Thymus (tissue), 14 donors: ENCODE data around the gene RUVBL2. TPM values are rescaled to one million over a fixed set of nuclear protein-coding genes. Genes with fewer than 3 reads are reported as not detected.

ENCODE experiments used
- DNase-seq, 9 donors: peaks; one replicate each; pipeline ENCODE4 v3.0.0-alpha.2; 2013; ENCODE audit warnings: low spot score in 9 of 9, low read depth in 6 of 9, missing footprints in 1 of 9
- H3K27ac ChIP-seq, 2 donors: one replicate each; pipeline ENCODE4 v1.5.1; 2013; ENCODE audit warnings: control low read depth in 1 of 2, low read depth in 1 of 2, low read length in 1 of 2, mild to moderate bottlenecking in 1 of 2, moderate library complexity in 1 of 2
- H3K27me3 ChIP-seq, 2 donors: one replicate each; pipeline ENCODE4 v1.5.1; 2013; ENCODE audit warnings: low read length in 1 of 2; ENCODE audit not compliant: control insufficient read depth in 2 of 2, insufficient read depth in 1 of 2
- H3K36me3 ChIP-seq, 2 donors: one replicate each; pipeline ENCODE4 v1.5.1; 2013; ENCODE audit warnings: low read length in 1 of 2, mild to moderate bottlenecking in 1 of 2, moderate library complexity in 1 of 2; ENCODE audit not compliant: control insufficient read depth in 2 of 2, insufficient read depth in 2 of 2
- H3K4me1 ChIP-seq, 2 donors: one replicate each; pipeline ENCODE4 v1.5.1; 2013; ENCODE audit warnings: low read length in 2 of 2; ENCODE audit not compliant: control insufficient read depth in 2 of 2, insufficient read depth in 2 of 2
- H3K4me3 ChIP-seq, 2 donors: one replicate each; pipeline ENCODE4 v1.5.1; 2013; ENCODE audit warnings: low read length in 2 of 2, control low read depth in 1 of 2, mild to moderate bottlenecking in 1 of 2
- H3K9me3 ChIP-seq, 2 donors: one replicate each; pipeline ENCODE4 v1.5.1; 2013; ENCODE audit warnings: low read length in 1 of 2, mild to moderate bottlenecking in 1 of 2; ENCODE audit not compliant: control insufficient read depth in 2 of 2, insufficient read depth in 1 of 2
- WGBS: extraction: QIAGEN DNeasy Blood & Tissue Kit; methylation state at CpG from one replicate; pipeline ENCODE4 v1.1.7; 2013; 5-methylcytosine and 5-hydroxymethylcytosine counted together
- long read RNA-seq, 10 donors: transcript quantifications; one replicate each; lab custom pipeline, GENCODE V29; 2026
- polyA plus RNA-seq: library from polyadenylated mRNA; stranded (reverse); fragments of 200-250 nt; gene quantifications from one replicate; pipeline ENCODE4 v1.2.3, GENCODE V29; 2013
- total RNA-seq: library from RNA; stranded (reverse); fragments of 120-200 nt; gene quantifications from one replicate; pipeline ENCODE4 v1.2.4, GENCODE V29; 2013
- donor health status: healthy.

The RUVBL2 gene
- total RNA-seq (107 TPM), polyA plus RNA-seq (52.0 TPM)
- long read RNA-seq, donor 1, partial matches to known transcripts: 0 of 2 reads
- long read RNA-seq, donor 1, other reads (novel, unspliced or antisense): 0 of 2 reads
- long read RNA-seq, donor 2, transcript RUVBL2-206 (15 exons, 2,009 nt): major isoform, 49 of 73 reads
- long read RNA-seq, donor 2, partial matches to known transcripts: 10 of 73 reads
- long read RNA-seq, donor 2, other reads (novel, unspliced or antisense): 9 of 73 reads
- long read RNA-seq, donor 3, transcript RUVBL2-206 (15 exons, 2,009 nt): major isoform, 46 of 79 reads
- long read RNA-seq, donor 3, partial matches to known transcripts: 27 of 79 reads
- long read RNA-seq, donor 3, other reads (novel, unspliced or antisense): 0 of 79 reads
- long read RNA-seq, donor 4, transcript RUVBL2-206 (15 exons, 2,009 nt): major isoform, 11 of 16 reads
- long read RNA-seq, donor 4, partial matches to known transcripts: 5 of 16 reads
- long read RNA-seq, donor 4, other reads (novel, unspliced or antisense): 0 of 16 reads
- long read RNA-seq, donor 5, transcript RUVBL2-206 (15 exons, 2,009 nt): major isoform, 41 of 51 reads
- long read RNA-seq, donor 5, partial matches to known transcripts: 5 of 51 reads
- long read RNA-seq, donor 5, other reads (novel, unspliced or antisense): 0 of 51 reads
- long read RNA-seq, donor 6, transcript RUVBL2-206 (15 exons, 2,009 nt): major isoform, 30 of 36 reads
- long read RNA-seq, donor 6, partial matches to known transcripts: 5 of 36 reads
- long read RNA-seq, donor 6, other reads (novel, unspliced or antisense): 0 of 36 reads
- long read RNA-seq, donor 7, transcript RUVBL2-206 (15 exons, 2,009 nt): major isoform, 12 of 15 reads
- long read RNA-seq, donor 7, partial matches to known transcripts: 0 of 15 reads
- long read RNA-seq, donor 7, other reads (novel, unspliced or antisense): 0 of 15 reads
- long read RNA-seq, donor 8, transcript RUVBL2-206 (15 exons, 2,009 nt): major isoform, 15 of 15 reads
- long read RNA-seq, donor 8, partial matches to known transcripts: 0 of 15 reads
- long read RNA-seq, donor 8, other reads (novel, unspliced or antisense): 0 of 15 reads
- long read RNA-seq, donor 9, transcript RUVBL2-206 (15 exons, 2,009 nt): major isoform, 12 of 12 reads
- long read RNA-seq, donor 9, partial matches to known transcripts: 0 of 12 reads
- long read RNA-seq, donor 9, other reads (novel, unspliced or antisense): 0 of 12 reads
- long read RNA-seq, donor 10, transcript RUVBL2-206 (15 exons, 2,009 nt): major isoform, 18 of 19 reads
- long read RNA-seq, donor 10, partial matches to known transcripts: 0 of 19 reads
- long read RNA-seq, donor 10, other reads (novel, unspliced or antisense): 0 of 19 reads

DNA sequence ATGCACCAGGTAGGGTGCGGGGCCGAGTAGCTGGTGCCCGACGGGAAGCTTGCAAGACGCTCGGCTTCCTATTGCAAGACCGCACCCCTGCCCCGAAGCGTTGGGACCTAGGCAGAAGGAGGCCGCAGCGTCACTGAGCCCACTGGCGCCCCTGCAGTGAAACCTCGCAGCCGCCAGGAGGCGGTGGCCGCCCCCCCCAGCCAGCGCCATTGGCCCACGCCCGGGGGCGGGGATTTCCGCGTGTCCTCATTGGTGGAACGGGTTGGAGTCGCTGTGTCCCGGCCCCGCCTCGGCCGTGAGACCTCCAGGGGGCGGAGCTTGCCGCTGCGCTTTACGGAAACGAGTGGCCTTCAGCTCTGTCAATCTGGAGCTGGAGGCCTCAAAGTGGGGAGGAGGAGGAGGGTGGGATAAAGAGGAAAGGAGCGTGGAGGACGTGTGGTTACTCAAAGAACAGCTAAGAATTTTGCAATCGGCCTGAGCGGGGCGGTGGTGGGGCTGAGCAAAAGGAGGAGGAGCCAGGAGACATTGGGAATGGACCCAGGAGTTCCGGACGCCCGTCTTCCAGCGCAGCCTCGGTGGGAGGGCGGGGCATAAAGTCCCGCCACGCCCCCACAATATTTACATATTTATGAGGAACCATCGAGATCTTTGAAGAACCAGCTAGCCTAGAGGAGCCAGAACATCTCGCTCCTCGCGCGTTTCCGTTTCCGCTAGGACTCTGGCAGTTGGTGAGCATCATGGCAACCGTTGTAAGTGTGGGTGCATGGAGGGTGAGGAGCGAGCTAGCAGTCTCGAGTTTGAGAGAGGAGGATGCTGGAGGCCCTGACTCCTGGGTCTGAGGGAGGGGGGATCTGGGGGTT, at the start of gene RUVBL2, which contains the start of gene GYS1:
RUVBL2 (plus strand) TSS at position 713 of the 860 bp plus-strand sequence; CDS start at position 738, 25 bp downstream.
GYS1 (minus strand) TSS at position 135 of the 860 bp plus-strand sequence. CDS start 197 bp downstream, outside the sequence.
- Histone ChIP-seq H3K4me3 (peak within 1 kb of the TSS; percentile 61 to 89), H3K27me3 (no peaks in the 10 kb centered on the region), H3K9me3 (no peaks in the 10 kb centered on the region), H3K36me3 (peaks cover 8 to 14% of the 10 kb centered on the region in 2 donors), H3K27ac (peak within 1 kb of the TSS; percentile 93 to 98), H3K4me1 (peaks cover 20 to 28% of the 10 kb centered on the region in 2 donors)
- under 1% methylated on average over 56 of the region's 56 CpGs for WGBS
- peak; percentile 98 to 100 (median 100) for DNase-seq

DNA sequence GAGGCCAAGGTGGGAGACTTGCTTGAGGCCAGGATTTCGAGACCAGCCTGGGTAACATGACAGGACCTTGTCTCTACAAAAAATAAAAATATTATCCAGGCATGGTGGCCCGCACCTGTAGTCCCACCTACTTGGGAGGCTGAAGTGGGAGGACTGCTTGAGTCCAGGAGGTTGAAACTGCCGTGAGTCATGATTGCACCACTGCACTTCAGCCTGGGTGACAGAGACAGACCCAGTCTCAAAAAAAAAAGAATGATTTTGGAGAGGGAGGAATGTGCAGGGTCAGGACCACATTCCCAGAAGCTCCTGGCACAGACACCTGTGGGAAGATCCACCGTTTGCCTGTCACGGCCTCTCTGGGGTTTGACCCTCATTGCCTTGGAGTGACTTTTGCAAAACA, 48.3 kb upstream of the RUVBL2 start:
- H3K9me3 ChIP-seq: peaks cover 3 to 31% of the 10 kb centered on the region in 2 donors
- H3K27me3 ChIP-seq: no peaks in the 10 kb centered on the region
- no peaks in the 10 kb centered on the region for H3K36me3 ChIP-seq
- H3K4me1 ChIP-seq: no peaks in the 10 kb centered on the region
- no peak overlapping the region for H3K4me3 ChIP-seq
- no peak for DNase-seq
- no peak overlapping the region for H3K27ac ChIP-seq
- 95% methylated on average over 5 of the region's 5 CpGs for WGBS

DNA sequence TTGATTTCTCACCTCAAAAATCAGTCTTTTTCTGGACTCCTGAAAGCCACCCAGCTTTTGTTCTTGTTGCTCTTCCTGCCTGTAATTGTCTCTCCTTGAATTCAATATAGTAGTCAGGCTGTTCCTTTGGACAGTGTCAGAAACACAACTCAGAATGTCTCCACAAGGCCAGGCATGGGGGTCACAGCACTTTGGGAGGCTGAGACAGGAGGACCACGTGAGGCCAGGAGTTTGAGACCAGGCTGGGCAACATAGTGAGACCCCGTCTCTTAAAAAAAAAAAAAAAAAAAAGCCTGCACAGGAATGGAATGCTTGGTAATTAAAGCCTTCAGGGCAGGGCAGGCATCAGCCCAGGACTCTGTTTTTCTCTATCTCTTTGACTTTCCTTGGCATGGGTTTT, 47.9 kb upstream of the RUVBL2 start:
- DNase-seq: no peak
- 97% methylated on average over 2 of the region's 2 CpGs for WGBS
- peaks cover 3 to 27% of the 10 kb centered on the region in 2 donors for H3K9me3 ChIP-seq

DNA sequence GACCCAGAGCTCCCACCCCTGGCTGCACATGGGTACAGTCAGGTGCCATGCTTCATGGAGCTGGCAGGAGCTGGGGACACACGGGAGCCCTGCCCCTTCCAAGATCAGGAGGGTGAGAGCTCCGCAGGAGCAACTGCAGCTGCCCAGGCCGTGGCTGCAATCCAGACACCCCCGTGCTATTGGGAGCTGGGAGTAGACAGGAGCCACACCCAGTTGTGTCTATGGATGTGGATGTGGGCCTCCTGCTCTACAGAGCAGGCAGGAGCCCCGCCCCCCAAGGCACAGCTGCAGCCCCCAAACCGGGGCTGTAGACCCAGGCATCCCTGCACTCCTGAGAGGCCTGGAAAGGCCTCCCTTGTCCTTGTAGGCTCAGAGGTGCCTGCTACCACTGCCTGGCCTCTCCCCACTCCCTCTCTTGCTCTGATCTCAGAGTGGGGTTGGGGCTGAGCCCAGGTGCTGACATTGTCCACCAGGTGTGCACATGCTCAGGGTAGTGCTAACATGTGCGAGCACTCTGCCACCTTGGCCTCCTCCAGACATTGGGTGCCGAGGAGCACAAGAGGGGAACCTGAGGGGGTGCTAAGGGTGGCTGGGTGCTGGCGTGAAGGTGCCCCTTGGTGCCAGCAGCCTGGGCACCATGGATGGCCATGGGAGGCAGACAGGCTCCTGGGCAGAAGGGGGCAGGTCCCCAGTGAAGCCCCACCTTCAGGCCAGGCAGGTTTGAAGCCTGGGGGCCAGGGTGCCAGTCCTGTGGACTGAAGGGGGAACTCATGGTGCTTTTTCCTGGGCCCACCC, 47.0 kb upstream of the RUVBL2 start:
- H3K4me3 ChIP-seq: no peak overlapping the region
- H3K36me3 ChIP-seq: no peaks in the 10 kb centered on the region
- 80% methylated on average over 9 of the region's 9 CpGs for WGBS
- H3K4me1 ChIP-seq: no peaks in the 10 kb centered on the region
- peaks cover 1 to 24% of the 10 kb centered on the region in 2 donors for H3K9me3 ChIP-seq
- DNase-seq: no peak
- no peak overlapping the region for H3K27ac ChIP-seq
- H3K27me3 ChIP-seq: no peaks in the 10 kb centered on the region

More for the DNA sequence above, 47.9 kb upstream of the RUVBL2 start:
- H3K27me3 ChIP-seq: no peaks in the 10 kb centered on the region
- no peaks in the 10 kb centered on the region for H3K36me3 ChIP-seq
- H3K4me3 ChIP-seq: no peak overlapping the region
- H3K27ac ChIP-seq: no peak overlapping the region
- H3K4me1 ChIP-seq: no peaks in the 10 kb centered on the region

DNA sequence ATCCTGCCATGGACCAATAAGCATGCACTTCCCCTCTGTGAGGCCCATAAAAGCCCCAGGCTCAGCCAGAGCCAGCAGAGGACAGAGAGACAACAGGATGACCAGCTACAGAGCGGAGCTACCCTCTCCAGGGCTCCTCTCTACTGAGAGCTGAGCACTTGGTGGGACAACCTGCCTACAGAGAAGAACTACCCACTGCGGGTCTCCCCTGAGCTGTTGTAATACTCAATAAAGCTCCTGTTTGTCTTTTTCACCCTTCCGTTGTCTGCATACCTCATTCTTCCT, 46.5 kb upstream of the RUVBL2 start:
- H3K27ac ChIP-seq: no peak overlapping the region
- WGBS: 96% methylated on average over 3 of the region's 3 CpGs
- H3K4me1 ChIP-seq: no peaks in the 10 kb centered on the region
- H3K4me3 ChIP-seq: no peak overlapping the region
- DNase-seq: no peak
- H3K9me3 ChIP-seq: peaks cover 1 to 24% of the 10 kb centered on the region in 2 donors
- no peaks in the 10 kb centered on the region for H3K36me3 ChIP-seq
- no peaks in the 10 kb centered on the region for H3K27me3 ChIP-seq

DNA sequence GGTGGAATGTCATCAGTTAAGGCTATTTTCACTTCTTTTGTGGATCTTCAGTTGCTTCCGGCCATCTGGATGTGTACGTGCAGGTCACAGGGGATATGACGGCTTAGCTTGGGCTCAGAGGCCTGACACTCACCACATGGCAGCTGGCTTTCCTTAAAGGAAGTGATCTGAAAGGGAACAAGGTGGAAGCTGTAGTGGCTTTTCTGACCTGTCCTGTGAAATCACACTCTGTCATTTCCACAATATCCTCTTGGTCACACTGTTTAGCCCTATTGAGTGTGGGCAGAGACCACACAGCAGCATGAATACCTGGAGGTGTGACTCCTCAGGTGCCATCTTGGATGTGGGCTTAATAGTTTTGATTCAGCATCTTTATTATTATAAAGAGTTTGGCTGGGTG, 43.5 kb upstream of the RUVBL2 start:
- WGBS: 81% methylated on average over 3 of the region's 3 CpGs
- Histone ChIP-seq H3K4me3 (no peak overlapping the region), H3K27me3 (no peaks in the 10 kb centered on the region), H3K9me3 (peaks cover 1 to 24% of the 10 kb centered on the region in 2 donors), H3K27ac (no peak overlapping the region), H3K36me3 (peaks cover 0 to 4% of the 10 kb centered on the region in 2 donors), H3K4me1 (peaks cover 6 to 8% of the 10 kb centered on the region in 2 donors)
- no peak for DNase-seq

DNA sequence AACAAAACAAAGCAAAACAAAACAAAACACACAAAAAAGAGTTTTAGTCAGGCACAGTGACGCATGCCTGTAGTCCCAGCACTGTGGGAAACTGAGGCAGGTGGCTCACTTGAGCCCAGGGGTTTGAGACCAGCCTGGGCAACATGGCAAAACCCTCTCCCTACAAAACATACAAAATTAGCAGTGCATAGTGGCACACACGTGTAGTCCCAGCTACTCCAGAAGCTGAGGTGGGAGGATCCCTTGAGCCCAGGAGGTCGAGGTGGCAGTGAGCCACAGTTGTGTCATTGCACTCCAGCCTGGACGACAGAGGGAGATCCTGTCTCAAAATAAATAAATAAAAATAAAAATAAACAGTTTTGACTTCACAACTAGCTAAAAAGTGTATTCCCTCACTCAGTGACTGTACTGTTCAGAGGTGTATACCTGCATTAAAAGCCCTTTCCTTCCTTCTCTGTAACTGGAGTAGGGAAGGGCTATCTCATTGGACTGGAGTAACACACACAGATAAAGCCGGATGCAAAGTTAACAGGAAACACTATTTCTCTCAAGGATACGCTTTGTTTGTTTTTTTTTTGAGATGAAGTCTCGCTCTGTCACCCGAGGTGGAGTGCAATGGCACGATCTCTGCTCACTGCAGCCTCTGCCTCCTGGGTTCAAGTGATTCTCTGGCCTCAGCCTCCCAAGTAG, 42.7 kb upstream of the RUVBL2 start:
- no peak overlapping the region for H3K27ac ChIP-seq
- no peaks in the 10 kb centered on the region for H3K27me3 ChIP-seq
- H3K9me3 ChIP-seq: peaks cover 1 to 23% of the 10 kb centered on the region in 2 donors
- peaks cover 13 to 17% of the 10 kb centered on the region in 2 donors for H3K4me1 ChIP-seq
- 85% methylated on average over 9 of the region's 9 CpGs for WGBS
- no peak for DNase-seq
- H3K4me3 ChIP-seq: no peak overlapping the region
- peaks cover 3 to 5% of the 10 kb centered on the region in 2 donors for H3K36me3 ChIP-seq
